Globus pallidus (tissue), 1 donor: ENCODE measurements around the gene SLC44A2.
A peak's percentile ranks its signal among the peaks of the same experiment; 100 is the strongest.

Experiments
- DNase-seq: peaks from one replicate; pipeline ENCODE4 v3.0.0-alpha.2; 2015; ENCODE audit warnings: low spot score

Gene SLC44A2

DNA sequence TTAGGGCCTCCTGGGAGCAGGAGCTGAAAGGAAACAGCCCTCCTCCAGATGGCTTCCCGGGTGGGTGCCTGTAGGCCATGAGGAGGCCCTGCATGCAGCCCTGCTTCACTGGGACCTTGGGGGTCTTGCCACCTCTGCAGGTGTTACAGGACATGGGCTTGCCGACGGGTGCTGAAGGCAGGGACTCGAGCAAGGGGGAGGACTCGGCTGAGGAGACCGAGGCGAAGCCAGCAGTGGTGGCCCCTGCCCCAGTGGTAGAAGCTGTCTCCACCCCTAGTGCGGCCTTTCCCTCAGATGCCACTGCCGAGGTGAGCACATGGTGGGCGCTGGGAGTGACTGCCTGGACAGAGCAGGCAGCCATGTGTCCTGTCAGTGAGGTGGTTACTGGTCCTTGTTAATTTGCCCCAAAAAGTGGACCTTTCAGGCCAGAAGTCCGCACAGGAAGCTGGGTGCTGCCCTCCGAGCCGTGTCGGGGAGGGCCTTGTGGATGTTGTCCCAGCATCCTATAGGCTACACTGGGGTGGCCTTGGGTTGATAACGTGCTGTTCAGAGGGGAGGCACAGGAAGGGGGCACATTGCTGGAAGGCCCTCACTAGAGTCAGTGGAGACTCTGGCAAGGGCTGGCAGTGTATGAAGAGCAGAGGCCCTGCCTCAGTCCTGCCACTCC lies 57.2 kb downstream of the SLC44A2 start:
- DNase-seq = no peak

DNA sequence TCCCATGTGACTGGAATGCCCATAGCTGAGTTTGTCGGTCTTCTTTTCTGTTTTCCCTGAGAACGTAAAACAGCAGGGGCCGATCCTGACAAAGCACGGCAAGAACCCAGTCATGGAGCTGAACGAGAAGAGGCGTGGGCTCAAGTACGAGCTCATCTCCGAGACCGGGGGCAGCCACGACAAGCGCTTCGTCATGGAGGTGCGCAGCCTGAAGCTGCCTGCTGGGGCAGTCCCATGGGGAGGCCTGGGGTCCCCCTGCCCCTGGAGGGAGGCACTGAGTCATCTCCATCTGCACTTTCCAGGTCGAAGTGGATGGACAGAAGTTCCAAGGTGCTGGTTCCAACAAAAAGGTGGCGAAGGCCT lies 57.7 kb downstream of the SLC44A2 start:
- no peak for DNase-seq

DNA sequence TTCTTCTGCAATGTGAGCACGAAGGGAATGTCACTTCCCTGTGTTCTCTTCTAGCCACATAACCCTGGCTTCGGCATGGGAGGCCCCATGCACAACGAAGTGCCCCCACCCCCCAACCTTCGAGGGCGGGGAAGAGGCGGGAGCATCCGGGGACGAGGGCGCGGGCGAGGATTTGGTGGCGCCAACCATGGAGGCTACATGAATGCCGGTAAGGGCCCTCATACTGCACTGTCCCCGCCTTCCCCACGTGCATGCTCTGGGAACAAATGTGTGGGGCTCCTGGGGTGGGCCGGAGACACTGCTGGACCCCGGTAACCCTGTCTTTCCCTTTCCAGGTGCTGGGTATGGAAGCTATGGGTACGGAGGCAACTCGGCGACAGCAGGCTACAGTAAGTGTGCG lies 58.2 kb downstream of the SLC44A2 start:
- no peak for DNase-seq

DNA sequence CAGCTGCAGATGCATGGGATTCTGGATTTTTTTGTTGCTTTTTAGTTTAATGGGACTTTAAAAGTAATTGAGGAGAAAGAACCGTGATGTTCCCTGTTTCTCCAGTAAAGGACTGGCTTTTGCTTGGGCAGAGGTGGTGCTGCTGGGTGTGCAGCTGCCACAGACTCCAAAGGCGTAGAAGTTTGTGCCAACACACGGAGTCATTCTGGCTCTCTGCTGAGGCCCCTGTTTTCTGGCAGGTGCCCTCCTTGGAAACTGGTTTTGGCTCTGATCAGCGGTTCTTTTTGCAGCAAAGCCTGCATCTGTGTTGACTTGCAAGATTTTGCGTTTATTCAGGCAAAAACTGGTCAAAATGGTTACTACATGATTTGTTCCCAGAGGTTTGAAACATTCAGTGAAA lies 59.9 kb downstream of the SLC44A2 start:
- peak; percentile 56 for DNase-seq

DNA sequence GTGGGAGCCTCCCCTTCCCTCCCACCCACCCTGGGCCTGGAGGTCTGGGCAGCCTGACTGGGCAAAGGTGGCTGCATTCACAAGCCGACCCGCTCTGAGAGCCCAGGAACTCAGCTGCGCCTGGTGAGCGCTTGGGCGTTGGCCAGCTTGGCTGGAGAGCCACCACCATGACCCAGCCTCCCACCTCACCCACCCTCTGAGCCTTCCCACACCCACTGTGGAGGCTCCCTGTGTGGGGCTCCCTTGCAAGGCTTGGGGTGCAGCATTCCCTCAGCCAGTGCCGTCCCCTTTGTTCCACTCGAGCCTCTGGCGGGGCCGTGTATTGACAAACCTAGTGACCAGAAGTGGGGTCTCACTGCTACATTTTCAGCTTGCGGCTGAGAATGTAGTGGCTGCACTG lies 60.8 kb downstream of the SLC44A2 start:
- DNase-seq = no peak

DNA sequence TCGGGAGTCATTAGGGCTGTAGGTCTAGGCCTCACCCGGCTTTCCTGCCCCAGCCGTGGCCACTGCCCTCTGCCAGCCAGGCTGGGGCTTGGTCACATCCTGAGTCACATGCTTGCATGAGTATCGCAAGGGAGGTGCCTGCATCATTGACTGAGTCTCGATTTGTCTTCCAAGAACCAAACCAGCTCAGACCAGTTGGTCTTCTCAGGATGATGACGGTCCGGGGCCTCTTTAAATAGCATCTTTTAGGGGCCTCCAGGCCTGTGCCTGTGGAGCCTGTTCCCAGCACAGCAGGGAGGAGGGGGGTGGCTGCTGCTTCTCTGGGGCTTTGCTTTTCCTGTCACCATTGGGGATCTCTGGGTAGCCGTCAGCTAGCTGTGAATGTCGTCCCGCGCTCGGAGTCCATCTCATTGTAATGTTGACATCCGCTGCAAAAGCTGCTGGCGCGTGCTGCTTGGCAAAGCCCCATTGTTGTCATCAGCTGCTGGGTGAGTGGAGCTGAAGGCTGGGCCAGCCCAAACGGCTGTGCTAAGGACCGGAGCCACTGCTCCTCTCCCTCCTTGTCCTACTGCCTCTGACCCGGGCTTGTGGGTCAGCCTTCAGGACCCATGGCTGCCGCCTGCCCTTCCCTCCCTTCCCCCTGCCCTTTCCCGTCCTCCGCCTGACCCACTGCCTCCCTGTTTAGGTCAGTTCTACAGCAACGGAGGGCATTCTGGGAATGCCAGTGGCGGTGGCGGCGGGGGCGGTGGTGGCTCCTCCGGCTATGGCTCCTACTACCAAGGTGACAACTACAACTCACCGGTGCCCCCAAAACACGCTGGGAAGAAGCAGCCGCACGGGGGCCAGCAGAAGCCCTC lies 61.5 kb downstream of the SLC44A2 start:
- peak; percentile 87 for DNase-seq

DNA sequence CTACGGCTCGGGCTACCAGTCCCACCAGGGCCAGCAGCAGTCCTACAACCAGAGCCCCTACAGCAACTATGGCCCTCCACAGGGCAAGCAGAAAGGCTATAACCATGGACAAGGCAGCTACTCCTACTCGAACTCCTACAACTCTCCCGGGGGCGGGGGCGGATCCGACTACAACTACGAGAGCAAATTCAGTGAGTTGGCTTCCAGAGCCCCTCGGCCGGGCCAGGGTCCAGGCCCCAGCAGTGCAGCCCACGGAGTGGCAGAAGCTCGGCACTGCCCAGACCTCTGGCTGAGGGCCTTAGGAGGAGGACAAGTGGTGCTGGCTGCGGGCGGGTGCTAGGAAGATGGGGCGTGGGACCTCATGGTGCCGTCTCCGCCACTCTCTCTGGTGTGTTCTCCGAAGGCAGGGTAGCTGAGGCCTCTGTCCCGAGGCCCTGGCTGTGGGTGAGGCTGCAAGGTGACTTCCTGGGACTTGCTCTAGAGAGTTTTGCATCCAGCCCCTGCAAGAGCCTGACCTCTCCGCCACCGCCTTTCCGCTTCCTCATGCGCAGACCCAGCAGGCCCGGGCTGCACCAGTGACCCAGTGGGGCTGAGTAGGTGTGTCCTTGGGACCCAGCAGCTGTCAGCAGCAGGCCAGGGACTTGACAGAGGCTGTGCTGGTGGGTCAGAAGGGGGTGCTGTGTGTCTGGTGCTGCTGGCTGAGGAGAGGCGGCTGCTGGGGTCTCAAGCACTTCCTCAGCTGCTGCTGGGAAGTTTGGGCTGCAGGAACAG lies 62.4 kb downstream of the SLC44A2 start:
- no peak for DNase-seq

DNA sequence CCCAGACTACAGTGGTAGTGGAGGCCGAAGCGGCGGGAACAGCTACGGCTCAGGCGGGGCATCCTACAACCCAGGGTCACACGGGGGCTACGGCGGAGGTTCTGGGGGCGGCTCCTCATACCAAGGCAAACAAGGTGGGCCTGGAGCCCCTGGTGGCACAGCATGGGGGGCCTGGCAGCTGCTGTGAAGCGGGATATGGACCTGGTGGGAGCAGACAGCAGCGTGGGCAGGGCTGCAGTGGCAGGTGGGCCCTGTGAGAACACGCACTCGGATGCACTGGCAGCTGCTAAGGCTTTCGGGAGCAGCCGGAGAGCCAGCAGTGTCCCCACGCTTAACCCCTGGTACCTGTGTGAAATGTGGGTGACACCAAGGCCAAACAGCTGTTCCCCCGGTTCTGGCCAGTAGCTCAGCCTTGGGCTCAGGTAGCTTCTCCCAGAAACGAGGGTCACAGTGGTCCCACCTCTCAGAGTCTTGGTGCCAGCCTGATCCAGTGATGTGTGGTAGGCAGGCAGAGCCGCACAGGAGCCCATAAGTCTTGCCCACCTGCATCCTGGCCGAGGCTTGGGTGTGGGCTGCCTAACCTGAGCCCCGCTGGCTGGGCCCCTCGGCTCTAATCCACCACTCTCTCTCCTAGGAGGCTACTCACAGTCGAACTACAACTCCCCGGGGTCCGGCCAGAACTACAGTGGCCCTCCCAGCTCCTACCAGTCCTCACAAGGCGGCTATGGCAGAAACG lies 63.4 kb downstream of the SLC44A2 start:
- DNase-seq = no peak

DNA sequence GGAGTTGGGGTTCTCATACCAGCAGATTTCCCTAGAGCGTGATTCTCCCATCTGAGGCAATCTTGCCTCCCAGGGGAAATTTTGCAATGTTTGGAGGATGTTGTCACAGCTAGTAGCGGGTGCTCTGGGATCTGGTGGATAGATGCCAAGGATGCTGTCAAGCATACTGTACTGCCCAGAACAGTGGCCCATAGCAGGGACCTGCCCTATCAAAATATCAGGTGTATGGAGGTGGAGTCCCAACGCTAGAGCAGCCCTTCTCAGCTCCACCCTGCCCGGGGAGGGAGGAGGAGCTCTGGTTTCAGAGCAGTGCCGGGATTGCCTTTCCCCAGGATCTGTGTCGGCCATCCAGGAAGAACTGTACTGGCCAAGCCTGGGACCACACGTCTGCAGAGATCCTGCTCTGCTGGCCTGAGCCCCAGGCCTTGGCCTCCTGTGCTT lies 65.0 kb downstream of the SLC44A2 start:
- DNase-seq = no peak

DNA sequence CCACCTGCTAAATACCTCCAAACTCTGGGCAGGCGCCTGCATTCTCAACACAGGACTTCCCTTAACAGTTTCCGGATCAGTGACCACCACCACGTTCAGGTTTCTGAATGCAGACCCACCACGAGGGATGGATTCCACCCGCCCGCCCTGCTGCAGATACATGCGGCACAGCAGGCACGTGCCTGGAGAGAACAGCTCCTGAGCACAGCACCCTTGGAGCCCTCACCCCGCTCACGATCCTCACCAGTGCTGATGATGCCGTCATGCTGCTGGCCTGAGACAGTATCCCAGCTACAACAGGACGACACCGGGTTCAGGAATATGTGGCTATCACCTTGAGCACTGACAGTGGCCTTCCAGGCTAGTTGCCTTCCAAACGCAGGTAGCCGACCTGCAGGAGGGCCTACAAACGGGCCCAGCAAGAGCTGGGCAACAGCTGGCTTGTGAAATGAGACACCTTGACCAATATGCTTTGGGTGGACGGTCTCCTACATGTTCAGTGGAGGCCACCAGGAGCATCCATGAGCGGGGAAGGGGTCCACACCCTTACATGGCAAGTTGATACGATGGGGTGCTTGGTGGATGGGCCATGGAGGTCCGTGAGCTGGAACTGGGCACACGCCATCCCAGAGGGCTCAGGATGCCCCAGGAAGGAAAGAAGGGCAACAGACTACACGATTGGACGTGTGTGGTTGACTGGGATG lies 66.0 kb downstream of the SLC44A2 start:
- no peak for DNase-seq

DNA sequence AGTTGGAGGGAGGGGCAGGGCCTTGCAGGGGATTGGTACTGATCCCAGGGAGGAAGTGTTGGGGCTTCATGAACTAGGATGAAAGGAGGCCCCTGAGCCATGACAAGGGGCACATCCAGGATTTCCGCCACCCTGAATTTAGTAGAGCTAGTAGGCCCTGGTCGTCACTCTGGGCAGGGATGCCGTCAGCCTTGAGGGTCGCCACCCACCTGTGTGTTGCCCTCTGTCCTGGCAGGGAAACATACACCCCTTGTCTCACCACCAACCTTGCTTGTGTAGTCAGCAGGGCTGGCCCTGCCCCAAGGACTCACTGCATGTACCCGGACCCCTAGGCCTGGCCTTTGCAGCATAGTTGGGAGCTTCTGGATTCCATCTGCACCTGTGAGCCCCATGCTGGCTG lies 66.5 kb downstream of the SLC44A2 start:
- DNase-seq = no peak

DNA sequence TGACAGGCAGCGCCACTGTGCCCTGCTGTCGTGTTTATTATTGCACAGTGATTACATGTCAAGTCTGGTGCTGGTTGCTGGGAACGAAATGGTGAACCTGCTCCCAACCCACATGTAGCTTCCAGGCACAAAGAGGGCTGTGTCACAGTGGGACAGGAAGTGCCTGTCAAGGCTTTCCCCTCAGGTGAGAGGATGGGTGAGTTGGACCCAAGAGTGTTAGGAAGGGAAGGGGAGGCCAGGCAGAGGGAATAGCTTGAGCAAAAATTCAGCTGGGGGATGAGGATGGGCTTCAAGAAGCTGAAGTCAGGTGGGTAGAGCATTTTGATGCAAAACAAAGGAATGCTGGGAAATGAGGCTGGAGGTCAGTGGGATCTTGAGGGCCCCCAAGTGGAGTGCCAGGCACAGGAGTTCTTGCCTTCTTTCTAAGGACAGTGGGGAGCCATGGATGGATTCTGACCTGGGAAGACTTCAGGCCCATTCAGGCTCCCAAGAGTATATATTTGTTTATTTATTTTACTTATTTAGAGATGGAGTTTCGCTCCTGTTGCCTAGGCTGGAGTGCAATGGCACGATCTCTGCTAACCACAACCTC lies 67.4 kb downstream of the SLC44A2 start:
- no peak for DNase-seq
